ENCODE data around the gene CCAR1.

- TF ChIP-seq CTCF (IDR thresholded peaks at IDR 0.05) (no peak), ZFX (IDR thresholded peaks at IDR 0.05; ENCODE audit: borderline replicate concordance) (no peak)
Observed at GRCh38 chr10:68795886-68796532, 75.0 kb downstream of the CCAR1 start.

Data from 22Rv1 (cell line).